SJSA1 (cell line): ENCODE data around the gene DRD4. TPM values are rescaled to one million over a fixed set of nuclear protein-coding genes. Genes with fewer than 3 reads are reported as not detected.
"Not testable (repeated sequence)": the region's sequence is repeated elsewhere in the genome, so short reads cannot be mapped to it uniquely, and the experiment has no call there.

ENCODE experiments used
- DNase-seq, 2 experiments: peaks; one replicate each; pipeline ENCODE4 v3.0.0-alpha.2; 2015 to 2020; ENCODE audit warnings: low spot score in 2 of 2, low read depth in 1 of 2
- H3K27ac ChIP-seq: fragments of 250-450 bp; sonication (Bioruptor Pico); 2 replicates; pipeline ENCODE4 v1.5.1; 2020; ENCODE audit warnings: mild to moderate bottlenecking, moderate library complexity
- H3K27me3 ChIP-seq: fragments of 250-450 bp; sonication (Bioruptor Pico); replicated peaks from 2 replicates; pipeline ENCODE4 v1.5.1; 2020; ENCODE audit warnings: mild to moderate bottlenecking, moderate library complexity
- H3K36me3 ChIP-seq: fragments of 250-450 bp; sonication (Bioruptor Pico); 2 replicates; pipeline ENCODE4 v1.5.1; 2020; ENCODE audit warnings: mild to moderate bottlenecking
- H3K4me1 ChIP-seq: fragments of 250-450 bp; sonication (Bioruptor Pico); replicated peaks from 2 replicates; pipeline ENCODE4 v1.6.1; 2021; ENCODE audit warnings: mild to moderate bottlenecking
- H3K4me3 ChIP-seq: fragments of 250-450 bp; sonication (Bioruptor Pico); 2 replicates; pipeline ENCODE4 v1.5.1; 2020; ENCODE audit warnings: mild to moderate bottlenecking
- H3K9me3 ChIP-seq: fragments of 250-450 bp; sonication (Bioruptor Pico); replicated peaks from 2 replicates; pipeline ENCODE4 v1.5.1; 2020; ENCODE audit warnings: mild to moderate bottlenecking
- total RNA-seq: library from RNA; depleted of rRNA; stranded (reverse); fragments of >200 nt; shearing (Covaris generic); gene quantifications from 2 replicates; pipeline ENCODE4 v1.2.3, GENCODE V29; 2014

The DRD4 gene
- total RNA-seq, 1 experiment from 2014 or later: not detected

DNA sequence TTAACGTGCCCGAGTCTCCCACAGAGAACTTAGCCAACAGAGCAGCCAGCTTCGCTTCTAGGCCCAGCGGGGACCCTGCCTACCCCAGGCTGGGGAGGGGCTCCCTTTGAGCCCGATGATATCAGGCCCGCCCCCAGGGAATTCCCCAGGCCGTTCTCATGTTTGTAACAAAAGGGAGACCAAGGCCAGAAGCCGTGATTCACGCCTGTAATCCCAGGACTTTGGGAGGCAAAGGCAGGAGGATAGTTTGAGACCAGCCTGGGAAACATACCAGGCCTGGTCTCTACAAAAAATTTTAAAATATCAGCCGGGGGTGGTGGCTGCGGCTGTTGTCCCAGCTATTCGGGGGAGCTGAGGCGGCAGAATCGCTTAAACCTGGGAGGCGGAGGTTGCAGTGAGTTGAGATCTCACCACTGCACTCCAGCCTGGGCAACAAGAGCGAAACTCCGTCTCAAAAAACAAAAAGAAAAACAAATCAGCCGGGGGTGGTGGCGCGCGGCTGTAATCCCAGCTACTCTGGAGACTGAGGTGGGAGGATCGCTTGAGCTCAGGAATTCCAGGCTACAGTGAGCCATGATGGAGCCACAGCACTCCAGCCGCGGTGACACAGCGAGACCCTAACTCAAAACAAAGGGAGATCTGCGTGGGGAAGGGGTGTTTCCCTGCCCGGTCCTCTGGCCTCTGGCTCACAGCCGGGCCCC lies 1.7 kb downstream of the DRD4 start:
- Histone ChIP-seq H3K9me3 (no peaks in the 10 kb centered on the region), H3K27me3 (no peaks in the 10 kb centered on the region), H3K4me3 (no peak overlapping the region), H3K36me3 (no peaks in the 10 kb centered on the region), H3K27ac (no peak overlapping the region), H3K4me1 (no peaks in the 10 kb centered on the region)
- DNase-seq: no peak

DNA sequence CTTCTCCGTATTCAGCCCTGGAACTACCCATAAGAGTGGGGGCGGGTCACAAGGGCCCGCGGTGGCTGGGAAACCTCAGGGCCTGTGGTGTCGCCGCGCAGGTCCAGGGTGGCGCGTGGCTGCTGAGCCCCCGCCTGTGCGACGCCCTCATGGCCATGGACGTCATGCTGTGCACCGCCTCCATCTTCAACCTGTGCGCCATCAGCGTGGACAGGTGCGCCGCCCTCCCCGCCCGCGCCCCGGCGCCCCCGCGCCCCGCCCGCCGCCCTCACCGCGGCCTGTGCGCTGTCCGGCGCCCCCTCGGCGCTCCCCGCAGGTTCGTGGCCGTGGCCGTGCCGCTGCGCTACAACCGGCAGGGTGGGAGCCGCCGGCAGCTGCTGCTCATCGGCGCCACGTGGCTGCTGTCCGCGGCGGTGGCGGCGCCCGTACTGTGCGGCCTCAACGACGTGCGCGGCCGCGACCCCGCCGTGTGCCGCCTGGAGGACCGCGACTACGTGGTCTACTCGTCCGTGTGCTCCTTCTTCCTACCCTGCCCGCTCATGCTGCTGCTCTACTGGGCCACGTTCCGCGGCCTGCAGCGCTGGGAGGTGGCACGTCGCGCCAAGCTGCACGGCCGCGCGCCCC lies 2.4 kb downstream of the DRD4 start:
- H3K4me1 ChIP-seq: no peaks in the 10 kb centered on the region
- no peak overlapping the region for H3K4me3 ChIP-seq
- no peaks in the 10 kb centered on the region for H3K36me3 ChIP-seq
- DNase-seq: no peak
- H3K27ac ChIP-seq: no peak overlapping the region
- no peaks in the 10 kb centered on the region for H3K9me3 ChIP-seq
- H3K27me3 ChIP-seq: no peaks in the 10 kb centered on the region

DNA sequence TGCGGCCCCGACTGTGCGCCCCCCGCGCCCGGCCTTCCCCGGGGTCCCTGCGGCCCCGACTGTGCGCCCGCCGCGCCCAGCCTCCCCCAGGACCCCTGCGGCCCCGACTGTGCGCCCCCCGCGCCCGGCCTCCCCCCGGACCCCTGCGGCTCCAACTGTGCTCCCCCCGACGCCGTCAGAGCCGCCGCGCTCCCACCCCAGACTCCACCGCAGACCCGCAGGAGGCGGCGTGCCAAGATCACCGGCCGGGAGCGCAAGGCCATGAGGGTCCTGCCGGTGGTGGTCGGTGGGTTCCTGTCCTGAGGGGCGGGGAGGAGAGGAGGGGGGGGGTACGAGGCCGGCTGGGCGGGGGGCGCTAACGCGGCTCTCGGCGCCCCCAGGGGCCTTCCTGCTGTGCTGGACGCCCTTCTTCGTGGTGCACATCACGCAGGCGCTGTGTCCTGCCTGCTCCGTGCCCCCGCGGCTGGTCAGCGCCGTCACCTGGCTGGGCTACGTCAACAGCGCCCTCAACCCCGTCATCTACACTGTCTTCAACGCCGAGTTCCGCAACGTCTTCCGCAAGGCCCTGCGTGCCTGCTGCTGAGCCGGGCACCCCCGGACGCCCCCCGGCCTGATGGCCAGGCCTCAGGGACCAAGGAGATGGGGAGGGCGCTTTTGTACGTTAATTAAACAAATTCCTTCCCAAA lies 3.1 kb downstream of the DRD4 start:
- H3K27me3 ChIP-seq: no peaks in the 10 kb centered on the region
- no peak overlapping the region for H3K4me3 ChIP-seq

DNA sequence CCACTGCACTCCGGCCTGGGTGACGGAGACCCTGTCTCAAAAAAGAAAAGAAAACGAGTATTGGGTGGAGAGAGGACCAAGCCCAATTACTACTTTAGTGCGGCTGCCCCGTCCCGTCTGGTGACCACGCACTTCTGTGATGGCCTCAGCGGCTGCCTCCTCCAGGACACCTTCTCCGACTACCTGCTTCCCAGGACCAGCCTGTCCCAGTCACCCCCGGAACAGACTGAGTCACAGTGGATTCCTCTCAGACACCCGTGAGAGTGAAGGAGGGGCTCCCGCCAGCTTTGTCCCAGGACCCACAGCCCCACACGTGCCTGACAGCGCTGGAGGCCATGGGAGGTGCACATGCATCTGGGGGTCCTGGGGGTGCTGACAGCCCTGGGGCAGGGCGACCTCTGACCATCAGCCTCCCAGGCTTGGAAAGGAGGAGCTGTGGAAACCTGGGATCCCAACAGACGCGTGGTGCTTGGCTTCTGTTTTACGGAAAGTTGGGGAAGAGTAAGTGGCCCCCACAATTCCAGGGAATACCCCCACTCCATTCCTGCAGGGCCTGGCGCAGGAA lies 4.8 kb downstream of the DRD4 start:
- no peak for DNase-seq
- Histone ChIP-seq H3K27me3 (no peaks in the 10 kb centered on the region), H3K27ac (no peak overlapping the region), H3K36me3 (no peaks in the 10 kb centered on the region), H3K4me1 (no peaks in the 10 kb centered on the region), H3K4me3 (no peak overlapping the region), H3K9me3 (no peaks in the 10 kb centered on the region)

More for the DNA sequence above, 3.1 kb downstream of the DRD4 start:
- H3K36me3 ChIP-seq: no peaks in the 10 kb centered on the region
- DNase-seq: no peak
- no peaks in the 10 kb centered on the region for H3K4me1 ChIP-seq
- no peaks in the 10 kb centered on the region for H3K9me3 ChIP-seq
- H3K27ac ChIP-seq: no peak overlapping the region

DNA sequence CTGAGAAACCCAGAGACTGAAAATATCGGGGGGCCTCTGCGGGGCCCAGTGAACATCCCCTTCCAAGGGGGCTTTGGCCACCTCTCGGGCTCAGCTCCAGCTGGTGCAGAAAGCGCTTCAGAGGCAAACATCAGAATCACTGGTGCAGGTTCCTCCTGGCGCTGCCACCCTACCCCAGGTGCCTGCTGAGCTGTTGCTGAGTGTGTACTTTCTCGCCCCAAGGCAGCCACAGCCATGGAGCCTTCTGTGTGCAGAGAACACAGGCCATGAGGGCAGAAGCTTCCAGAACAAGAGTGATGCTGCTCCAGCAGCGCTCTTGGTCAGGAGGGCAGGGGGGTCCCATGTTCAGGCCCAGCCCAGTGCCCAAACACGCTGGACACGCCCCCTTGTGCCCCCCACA lies 6.3 kb downstream of the DRD4 start:
- Histone ChIP-seq H3K27me3 (no peaks in the 10 kb centered on the region), H3K36me3 (no peaks in the 10 kb centered on the region), H3K27ac (no peak overlapping the region), H3K4me3 (no peak overlapping the region), H3K4me1 (no peaks in the 10 kb centered on the region), H3K9me3 (no peaks in the 10 kb centered on the region)
- DNase-seq: no peak

DNA sequence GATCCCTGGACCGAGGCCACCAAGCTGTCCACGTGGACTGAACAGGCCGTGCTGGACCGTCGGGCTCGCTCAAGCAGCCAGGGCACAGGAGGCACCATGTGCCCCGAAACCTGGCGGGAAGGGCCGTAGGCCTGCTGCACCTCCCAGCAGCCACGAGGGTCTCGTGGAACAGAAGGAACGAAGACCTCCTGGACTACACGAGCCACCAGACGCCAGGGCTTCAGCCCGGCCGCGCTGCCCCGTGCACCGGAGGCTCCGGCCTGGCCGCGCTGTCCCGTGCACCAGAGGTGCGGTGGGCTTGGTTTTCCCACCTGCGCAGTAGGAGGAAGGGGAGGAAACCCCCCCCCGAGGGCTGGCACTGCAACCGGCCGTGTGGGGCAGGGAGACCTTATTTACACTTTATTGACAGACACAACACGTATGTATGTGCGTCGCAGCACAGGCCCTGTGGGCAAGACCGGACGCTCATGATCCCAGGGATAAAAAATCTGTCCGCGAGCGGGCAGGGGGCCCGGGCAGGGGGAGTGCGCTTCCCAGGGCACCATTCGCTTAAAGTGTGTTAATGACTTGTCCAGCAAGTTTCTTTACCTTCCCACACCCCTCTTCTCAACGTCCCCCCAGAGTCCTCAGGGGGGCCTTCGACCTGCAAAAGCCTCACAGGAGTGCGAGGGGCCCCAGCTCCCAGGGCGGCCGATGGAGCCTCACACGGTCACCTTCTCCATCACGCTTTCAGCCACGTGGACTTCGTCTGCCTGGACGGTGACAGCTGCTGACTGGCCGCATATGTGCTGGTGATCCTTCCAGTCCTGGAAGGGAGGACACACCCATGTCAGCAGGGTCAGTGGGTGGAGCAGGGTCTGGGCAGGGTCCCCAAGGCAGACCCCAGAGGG lies 7.0 kb downstream of the DRD4 start:
- H3K36me3 ChIP-seq: no peaks in the 10 kb centered on the region

DNA sequence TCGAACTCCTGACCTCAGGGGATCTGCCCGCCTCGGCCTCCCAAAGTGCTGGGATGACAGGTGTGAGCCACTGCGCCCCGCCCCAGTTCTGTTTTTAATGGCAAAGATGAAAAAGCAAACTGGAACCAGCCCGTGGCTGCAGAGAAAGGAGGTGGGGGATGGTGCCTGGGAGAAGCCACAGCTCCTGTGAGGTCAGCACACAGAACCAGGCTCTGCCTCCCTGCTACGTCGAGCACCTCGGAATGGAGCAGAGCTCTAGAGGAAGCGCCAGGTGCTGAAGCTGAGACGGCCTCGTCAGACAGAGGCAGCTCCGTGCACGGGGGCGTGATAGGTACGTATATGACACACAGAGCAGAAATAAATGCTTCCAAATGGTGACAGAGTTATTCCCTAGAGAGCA lies 8.5 kb downstream of the DRD4 start:
- Histone ChIP-seq H3K36me3 (no peaks in the 10 kb centered on the region), H3K4me1 (no peaks in the 10 kb centered on the region)
- DNase-seq: no peak

More for the DNA sequence above, 7.0 kb downstream of the DRD4 start:
- Histone ChIP-seq H3K27ac (no peak overlapping the region), H3K27me3 (no peaks in the 10 kb centered on the region), H3K4me1 (no peaks in the 10 kb centered on the region), H3K4me3 (no peak overlapping the region), H3K9me3 (no peaks in the 10 kb centered on the region)
- DNase-seq: no peak

DNA sequence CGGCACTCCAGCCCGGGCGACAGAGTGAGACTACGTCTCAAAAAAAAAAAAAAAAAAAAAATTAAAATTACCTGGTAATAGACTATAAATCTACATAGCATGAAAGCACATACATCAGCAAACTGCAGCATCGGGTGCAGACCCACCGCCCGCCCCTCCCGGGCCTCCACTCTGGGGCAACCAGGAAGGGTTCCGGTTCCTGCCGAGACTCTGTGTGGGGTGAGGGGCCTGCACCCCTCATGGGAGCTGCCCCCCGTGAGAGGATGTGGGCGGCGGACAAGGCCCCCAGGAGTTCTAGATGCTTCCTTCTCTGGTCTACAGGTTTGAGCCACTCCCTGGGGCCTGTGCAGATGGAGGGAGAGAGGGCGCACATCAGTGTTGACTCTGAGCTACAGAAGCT lies 9.1 kb downstream of the DRD4 start:
- H3K27me3 ChIP-seq: no peaks in the 10 kb centered on the region
- no peaks in the 10 kb centered on the region for H3K9me3 ChIP-seq
- no peak for DNase-seq
- H3K4me1 ChIP-seq: no peaks in the 10 kb centered on the region
- no peak overlapping the region for H3K4me3 ChIP-seq
- no peaks in the 10 kb centered on the region for H3K36me3 ChIP-seq
- no peak overlapping the region for H3K27ac ChIP-seq

More for the DNA sequence above, 8.5 kb downstream of the DRD4 start:
- H3K27ac ChIP-seq: no peak overlapping the region
- no peaks in the 10 kb centered on the region for H3K27me3 ChIP-seq
- H3K9me3 ChIP-seq: no peaks in the 10 kb centered on the region
- H3K4me3 ChIP-seq: no peak overlapping the region

DNA sequence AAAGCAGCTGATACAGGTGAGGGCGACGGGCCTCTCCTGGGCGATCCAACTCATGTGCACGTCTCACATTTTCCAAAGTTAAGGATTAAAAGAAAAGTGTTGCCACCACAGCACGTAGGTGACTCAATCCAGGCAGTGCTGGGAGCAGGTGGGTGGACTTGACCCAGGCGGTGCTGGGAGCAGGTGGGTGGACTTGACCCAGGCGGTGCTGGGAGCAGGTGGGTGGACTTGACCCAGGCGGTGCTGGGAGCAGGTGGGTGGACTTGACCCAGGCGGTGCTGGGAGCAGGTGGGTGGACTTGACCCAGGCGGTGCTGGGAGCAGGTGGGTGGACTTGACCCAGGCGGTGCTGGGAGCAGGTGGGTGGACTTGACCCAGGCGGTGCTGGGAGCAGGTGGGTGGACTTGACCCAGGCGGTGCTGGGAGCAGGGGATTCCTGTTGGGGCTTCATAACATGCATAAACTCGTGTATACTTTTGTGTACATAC lies 10.6 kb downstream of the DRD4 start:
- not testable (repeated sequence) for H3K36me3 ChIP-seq, H3K27me3 ChIP-seq, H3K4me1 ChIP-seq, H3K27ac ChIP-seq, DNase-seq, H3K9me3 ChIP-seq, H3K4me3 ChIP-seq

DNA sequence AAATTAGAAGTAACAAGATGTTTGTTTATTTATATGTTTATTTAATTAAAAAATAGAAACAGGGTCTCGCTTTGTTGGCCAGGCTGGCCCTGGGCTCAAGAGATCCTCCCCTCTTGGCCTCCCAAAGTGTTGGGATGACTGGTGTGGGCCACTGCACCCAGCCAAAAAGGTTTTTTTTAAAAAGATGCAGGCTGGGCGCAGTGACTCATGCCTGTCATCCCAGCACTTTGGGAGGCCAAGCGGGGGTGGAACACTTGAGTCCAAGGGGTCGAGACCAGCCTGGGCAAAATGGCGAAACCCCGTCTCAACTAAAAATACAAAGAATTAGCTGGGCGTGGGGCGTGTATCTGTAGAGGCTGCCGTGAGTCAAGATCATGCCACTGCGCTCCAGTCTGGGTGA lies 13.4 kb downstream of the DRD4 start:
- no peak for DNase-seq
- no peaks in the 10 kb centered on the region for H3K9me3 ChIP-seq
- H3K4me1 ChIP-seq: no peaks in the 10 kb centered on the region
- H3K36me3 ChIP-seq: no peaks in the 10 kb centered on the region
- H3K27me3 ChIP-seq: no peaks in the 10 kb centered on the region
- H3K4me3 ChIP-seq: no peak overlapping the region
- no peak overlapping the region for H3K27ac ChIP-seq

DNA sequence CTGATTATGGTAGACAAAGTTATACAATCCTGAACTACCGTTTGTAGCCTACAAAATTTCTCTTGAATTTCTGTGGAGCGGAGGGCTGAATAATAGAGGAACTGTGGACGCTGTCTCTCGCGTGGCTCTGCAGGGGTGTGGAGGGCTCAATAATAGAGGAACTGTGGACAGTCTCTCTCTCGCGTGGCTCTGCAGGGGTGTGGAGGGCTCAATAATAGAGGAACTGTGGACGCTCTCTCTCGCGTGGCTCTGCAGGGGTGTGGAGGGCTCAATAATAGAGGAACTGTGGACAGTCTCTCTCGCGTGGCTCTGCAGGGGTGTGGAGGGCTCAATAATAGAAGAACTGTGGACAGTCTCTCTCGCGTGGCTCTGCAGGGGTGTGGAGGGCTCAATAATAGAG lies 16.1 kb downstream of the DRD4 start:
- H3K27me3 ChIP-seq, H3K36me3 ChIP-seq, H3K4me1 ChIP-seq, H3K4me3 ChIP-seq, H3K9me3 ChIP-seq, DNase-seq, H3K27ac ChIP-seq: not testable (repeated sequence)

DNA sequence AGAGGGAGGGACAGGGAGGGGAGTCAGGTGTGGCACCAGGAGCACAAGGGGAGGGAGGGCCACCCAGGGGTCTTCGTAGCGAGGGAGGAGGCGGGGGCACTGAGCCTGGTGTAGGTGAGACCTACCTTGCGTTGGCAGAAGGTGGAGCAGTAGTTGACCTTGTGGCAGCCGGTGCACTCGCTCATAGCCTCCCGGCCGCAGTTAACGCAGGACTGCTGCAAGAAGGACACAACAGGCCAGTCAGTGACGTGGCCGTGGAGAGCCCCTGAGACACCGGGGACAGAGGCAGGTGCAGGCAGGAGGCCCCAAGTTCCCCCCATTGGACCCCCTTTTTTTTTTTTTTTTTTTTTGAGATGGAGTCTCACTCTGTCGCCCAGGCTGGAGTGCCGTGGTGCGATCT lies 16.8 kb downstream of the DRD4 start:
- no peaks in the 10 kb centered on the region for H3K27me3 ChIP-seq
- no peak overlapping the region for H3K4me3 ChIP-seq
- no peaks in the 10 kb centered on the region for H3K4me1 ChIP-seq
- no peaks in the 10 kb centered on the region for H3K9me3 ChIP-seq
- no peaks in the 10 kb centered on the region for H3K36me3 ChIP-seq
- H3K27ac ChIP-seq: no peak overlapping the region
- no peak for DNase-seq

DNA sequence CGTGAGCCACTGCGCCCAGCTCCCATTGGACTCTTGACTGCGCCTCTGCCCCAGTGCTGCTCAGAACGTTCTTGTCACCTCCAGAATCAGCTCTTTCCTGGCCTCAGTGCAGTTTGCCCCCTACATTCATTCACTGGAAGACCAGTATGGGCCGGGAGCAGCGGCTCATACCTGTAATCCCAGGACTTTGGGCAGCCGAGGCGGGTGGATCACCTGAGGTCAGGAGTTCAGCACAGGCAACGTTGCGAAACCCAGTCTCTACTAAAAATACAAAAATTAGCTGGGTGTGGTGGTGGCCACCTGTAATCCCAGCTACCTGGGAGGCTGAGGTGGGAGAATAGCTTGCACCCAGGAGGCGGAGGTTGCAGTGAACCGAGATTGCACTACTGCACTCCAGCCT lies 17.4 kb downstream of the DRD4 start:
- H3K27ac ChIP-seq, H3K27me3 ChIP-seq, H3K4me1 ChIP-seq, H3K4me3 ChIP-seq, H3K9me3 ChIP-seq, DNase-seq, H3K36me3 ChIP-seq: not testable (repeated sequence)
